HG02884 (cell line): ENCODE results near the gene GNB4.

Source experiments
- ATAC-seq: cut with Tn5 transposase; IDR thresholded peaks from one replicate; pipeline ENCODE4 v1.9.1; 2021; ENCODE audit warnings: mild to moderate bottlenecking, moderate library complexity; ENCODE audit not compliant: unreplicated experiment

Gene GNB4

GRCh38 chr3:179438841-179439240, 12.4 kb downstream of the GNB4 start:
- ATAC-seq, result peak; percentile 94

GRCh38 chr3:179436517-179436916, 14.8 kb downstream of the GNB4 start:
- ATAC-seq, result no peak

- no peak for ATAC-seq
Observed at GRCh38 chr3:179432451-179432850, 18.8 kb downstream of the GNB4 start.

GRCh38 chr3:179432021-179432420, 19.2 kb downstream of the GNB4 start:
- peak; percentile 56 for ATAC-seq

GRCh38 chr3:179430277-179430870, 20.9 kb downstream of the GNB4 start:
- ATAC-seq, result no peak

GRCh38 chr3:179428876-179429548, 22.3 kb downstream of the GNB4 start:
- ATAC-seq, result no peak

- no peak for ATAC-seq
Observed at GRCh38 chr3:179425075-179425474, 26.2 kb downstream of the GNB4 start.

GRCh38 chr3:179421500-179421899, 29.8 kb downstream of the GNB4 start:
- ATAC-seq, result no peak

- no peak for ATAC-seq
Observed at GRCh38 chr3:179418610-179419009, 32.7 kb downstream of the GNB4 start.

GRCh38 chr3:179416681-179417080, 34.6 kb downstream of the GNB4 start:
- no peak for ATAC-seq

GRCh38 chr3:179415377-179415776, 35.9 kb downstream of the GNB4 start:
- ATAC-seq, result no peak

- ATAC-seq, result no peak
Observed at GRCh38 chr3:179414804-179415203, 36.5 kb downstream of the GNB4 start.

- ATAC-seq, result no peak
Observed at GRCh38 chr3:179410999-179411398, 40.3 kb downstream of the GNB4 start.

GRCh38 chr3:179410331-179410730, 40.9 kb downstream of the GNB4 start:
- no peak for ATAC-seq

GRCh38 chr3:179404307-179404706, 47.0 kb downstream of the GNB4 start:
- ATAC-seq, result no peak

- ATAC-seq, result no peak
Observed at GRCh38 chr3:179402963-179403362, 48.3 kb downstream of the GNB4 start.

- ATAC-seq, result no peak
Observed at GRCh38 chr3:179401561-179401960, 49.7 kb downstream of the GNB4 start.

- ATAC-seq, result no peak
Observed at GRCh38 chr3:179398574-179399231, 52.6 kb downstream of the GNB4 start.

GRCh38 chr3:179391906-179392305, 59.4 kb downstream of the GNB4 start:
- ATAC-seq, result no peak

- no peak for ATAC-seq
Observed at GRCh38 chr3:179376474-179376873, 74.8 kb downstream of the GNB4 start.

GRCh38 chr3:179375091-179375999, 75.9 kb downstream of the GNB4 start:
- ATAC-seq, result no peak
